NCI-H748 treated with DMSO at 0.1 percent for 48 hours (cell line): ENCODE results near the gene DCTN1.

Experiments used
- DNase-seq: peaks from one replicate; lab custom pipeline; 2025; lab: John Stamatoyannopoulos, UW

Gene DCTN1

DNA sequence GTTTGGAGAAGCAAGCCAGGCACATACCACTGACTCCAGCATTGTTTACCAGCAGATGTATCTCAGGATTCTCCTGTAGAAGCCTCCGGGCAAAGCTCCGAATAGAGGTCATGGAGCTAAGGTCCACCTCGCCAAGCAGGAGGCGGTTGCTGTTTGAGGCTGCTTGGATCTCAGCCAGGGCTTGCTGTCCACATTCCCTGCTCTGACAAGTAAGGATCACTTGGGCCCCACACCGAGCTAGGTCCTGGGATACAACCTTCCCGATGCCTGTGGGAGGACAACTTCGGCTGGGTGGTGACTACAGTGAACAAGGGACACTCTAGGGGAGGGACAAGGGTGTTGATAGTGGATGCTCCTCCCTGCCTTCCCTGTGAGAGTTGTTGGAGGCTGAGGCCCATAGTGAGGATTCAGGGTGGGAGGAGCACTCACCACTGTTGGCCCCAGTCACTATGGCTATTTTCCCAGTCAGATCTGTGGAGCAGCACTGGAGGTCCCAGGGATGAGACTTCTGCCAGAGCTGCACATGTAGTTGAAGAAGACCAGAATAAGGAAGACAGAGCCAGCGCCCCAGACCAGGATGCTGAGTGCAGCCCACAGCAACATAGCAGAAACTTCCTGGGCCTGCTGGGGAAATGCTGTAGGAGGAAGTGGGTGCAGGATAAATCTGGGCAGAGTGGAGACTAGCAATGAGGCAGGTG, 33.0 kb upstream of the DCTN1 start:
- no peak for DNase-seq

DNA sequence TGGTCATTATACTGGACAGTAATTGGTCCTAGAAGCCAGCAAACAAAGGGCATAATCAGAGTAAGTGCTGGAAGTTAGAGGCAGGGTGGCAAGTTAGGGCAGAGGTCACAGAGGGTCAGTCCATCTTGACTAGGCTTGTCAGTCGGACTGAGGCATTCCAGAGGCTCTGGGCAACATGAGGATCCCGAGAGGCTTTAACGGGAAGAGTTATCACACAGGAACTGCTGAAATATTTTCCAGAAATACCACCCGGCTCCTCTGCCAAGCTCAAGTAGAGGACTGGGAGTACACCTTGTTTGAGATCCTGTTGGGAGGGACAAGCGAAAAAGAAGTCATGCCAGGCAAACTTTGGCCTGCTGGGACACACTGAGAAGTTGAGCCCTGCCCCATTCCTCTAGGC, 27.6 kb upstream of the DCTN1 start:
- DNase-seq = no peak

DNA sequence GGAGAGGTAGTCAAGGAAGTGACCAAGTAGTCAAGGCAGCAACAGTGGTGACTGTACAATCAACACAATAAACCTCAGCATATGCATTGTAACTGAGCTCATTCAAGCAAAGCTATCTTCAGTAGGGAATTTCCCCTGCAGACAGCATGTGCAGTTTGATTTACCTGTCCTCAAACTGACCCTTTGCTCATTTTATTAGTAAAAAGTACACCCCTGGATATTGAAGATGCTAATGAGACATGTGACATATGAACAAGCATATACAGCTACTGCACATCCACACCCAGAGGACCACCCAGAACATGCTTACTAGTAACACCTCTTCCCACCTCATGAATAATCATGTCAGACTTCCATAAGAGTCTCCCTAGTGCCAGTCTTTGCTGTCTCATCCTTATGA, 25.9 kb upstream of the DCTN1 start:
- no peak for DNase-seq

DNA sequence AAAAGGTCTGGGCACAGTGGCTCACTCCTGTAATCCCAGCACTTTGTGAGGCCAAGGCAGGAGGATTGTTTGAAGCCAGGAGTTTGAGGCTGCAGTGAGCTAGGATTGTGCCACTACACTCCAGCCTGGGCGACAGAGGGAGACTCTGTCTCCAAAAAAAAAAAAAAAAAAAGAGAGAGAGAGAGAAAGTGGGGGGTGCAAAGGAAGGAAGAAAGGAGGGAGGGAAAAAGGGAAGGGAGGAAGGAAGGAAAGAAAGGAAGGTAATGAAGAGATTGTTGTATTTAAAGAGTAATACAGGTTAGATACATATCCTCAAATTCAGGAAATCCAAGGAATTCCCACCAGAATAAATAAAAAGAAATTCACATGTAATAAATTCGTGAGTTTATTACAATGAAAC, 21.8 kb upstream of the DCTN1 start:
- DNase-seq = no peak

DNA sequence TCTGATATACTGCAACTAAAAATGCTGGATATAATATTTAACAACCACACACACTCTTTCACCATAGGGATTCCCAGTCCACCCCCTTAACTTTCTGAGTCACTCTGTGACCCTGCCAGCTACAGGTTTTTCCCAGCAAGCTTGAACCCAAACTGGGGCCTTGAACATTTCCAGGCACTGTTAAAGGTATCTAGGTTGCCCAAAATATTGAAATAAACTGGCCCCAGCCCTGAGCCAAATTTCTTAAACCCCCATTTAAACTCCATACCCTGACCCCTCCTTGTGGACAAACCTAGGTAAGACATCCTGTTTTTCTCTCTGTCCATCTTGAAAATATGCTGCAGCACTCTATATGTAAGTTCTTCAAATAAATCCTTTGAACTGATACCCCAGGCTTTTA, 19.7 kb upstream of the DCTN1 start:
- no peak for DNase-seq

DNA sequence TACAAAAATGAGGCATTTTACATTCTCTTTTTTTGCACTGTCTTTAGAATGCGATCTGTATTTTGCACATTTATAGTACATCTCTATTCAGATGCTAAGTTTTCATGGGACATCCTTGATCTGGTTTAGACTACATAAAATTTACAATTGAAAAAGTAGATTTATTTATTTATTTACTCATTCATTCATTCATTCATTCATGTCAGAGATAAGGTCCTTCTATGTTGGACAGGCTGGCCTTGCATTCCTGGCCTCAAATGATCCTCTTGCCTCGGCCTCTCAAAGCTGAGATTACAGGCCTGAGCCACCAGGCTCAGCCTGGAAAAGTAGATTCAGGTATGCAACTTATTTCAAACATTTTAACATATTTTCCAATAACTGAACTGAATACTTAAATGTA, 16.0 kb upstream of the DCTN1 start:
- DNase-seq = no peak

DNA sequence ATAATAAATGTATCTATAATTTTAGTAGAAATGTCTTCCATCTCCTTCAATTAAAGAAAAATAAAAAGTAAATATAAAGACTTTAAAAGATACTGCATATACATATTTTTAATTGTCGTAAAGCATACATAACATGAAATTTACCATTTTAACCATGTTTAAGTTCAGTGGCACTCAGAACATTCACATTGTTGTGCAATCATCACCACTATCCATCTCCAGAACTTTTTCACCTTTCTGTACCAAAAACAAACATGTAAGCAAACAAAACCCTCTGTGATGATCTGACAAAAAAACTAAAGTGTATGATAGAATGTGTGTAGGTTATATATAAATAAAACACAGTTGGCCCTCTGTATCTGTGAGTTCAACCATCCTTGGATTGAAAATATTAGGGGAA, 13.4 kb upstream of the DCTN1 start:
- DNase-seq = no peak

DNA sequence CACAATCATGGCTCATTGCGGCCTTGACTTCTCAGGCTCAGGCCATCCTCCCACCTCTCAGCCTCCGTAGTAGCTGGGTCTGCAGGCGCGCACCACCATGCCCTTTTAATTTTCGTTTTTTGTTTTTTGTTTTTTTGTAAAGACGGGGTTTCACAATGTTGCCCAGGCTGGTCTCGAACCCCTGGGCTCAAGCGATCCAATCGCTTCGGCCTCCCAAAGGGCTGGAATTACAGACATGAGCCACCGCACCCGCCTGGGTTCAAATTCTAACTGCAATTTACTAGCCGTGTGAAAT, 12.3 kb upstream of the DCTN1 start:
- DNase-seq = no peak

DNA sequence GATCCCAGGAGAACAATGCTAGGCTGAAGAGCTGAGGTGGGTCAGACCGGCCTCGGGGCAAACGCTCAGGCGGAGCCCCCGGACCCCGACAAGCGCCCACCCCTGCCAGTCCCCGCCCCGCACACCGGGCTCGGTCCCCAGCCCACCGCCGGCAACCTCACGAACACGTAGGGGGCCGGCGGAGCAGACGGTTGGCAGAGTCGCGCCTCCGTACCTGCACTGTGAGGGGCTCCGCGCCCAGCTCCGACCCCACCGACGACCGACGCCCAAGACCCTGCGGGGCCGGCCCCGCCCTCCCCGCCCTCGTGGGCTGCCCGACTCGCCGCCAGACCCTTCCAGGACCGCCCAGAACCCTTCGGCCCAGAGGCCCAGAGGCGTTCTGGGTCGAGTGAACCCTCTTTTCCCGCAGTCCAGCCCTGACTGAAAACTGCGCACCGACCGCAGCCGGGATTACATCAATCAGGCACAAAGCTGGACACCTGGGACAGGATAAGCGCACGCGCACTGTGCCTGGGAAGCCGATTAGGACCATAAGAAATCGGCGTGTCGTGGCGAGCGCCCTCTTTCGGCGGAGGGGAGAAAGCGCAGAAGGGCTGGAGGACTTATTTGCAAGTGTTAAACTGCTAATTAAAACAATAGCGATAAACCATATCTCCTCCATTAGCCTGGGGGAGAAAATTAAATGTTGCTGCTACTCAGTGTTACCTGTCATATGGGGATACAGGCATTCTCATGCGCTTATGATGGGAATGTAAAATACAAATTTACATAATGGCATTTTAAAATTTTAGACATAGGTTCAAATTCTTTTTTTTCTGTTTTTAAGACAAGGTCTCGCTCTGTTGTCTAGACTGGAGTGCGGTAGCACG, 11.7 kb upstream of the DCTN1 start:
- DNase-seq = peak; percentile 80

DNA sequence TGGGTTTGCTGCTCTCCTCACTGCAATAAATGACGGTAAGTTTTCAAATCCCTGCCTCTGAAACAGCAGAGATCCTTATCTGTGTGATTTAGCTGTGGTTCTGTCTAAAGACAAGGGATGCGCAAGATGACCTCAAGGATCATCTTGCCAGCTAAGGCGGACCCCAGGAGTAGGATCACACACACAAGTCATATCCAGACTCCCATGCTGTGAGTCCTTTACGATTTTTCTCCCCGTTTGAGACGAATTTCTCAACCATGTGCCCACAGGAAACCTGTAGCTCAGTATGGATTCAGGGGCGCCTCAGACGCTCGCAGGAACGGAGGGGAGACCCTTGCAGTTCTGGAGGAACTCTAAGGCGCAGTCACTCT, 11.1 kb upstream of the DCTN1 start:
- no peak for DNase-seq

DNA sequence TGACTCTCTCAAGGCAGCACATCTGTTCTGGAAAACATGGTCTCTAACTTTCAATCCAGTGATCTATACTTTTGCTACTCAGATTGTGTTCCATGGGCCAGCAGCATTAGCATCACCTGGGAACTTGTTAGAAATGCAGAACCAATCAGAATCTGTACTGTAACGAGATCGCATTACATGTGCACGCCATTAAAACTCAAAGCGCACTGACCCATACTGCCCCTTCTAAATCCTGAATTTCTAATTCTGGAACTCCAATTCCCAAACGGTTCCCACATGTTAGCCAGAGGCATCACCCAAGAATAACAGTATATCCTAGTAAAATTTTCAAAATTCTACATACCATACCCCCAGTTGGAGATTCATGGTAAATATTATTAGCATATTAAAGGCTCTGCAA, 10.5 kb upstream of the DCTN1 start:
- peak; percentile 17 for DNase-seq

DNA sequence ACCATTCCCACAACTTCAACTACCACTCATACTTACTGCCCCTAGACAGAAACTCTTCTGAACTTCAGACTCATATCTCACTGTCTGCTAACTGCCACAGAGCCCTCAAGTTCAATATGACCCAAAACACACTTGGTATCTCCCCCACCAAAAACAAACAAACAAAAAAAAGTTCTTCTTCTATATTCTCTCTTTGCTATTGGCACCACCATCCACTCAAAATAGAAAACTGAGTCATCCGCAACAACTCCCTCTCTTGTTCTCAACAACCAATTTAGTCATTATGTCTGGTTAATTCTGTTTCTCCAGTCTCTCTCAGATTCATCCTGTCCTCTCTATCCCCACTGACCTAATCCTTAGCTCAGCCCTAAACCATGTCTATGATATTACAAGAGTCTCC, 7.2 kb upstream of the DCTN1 start:
- DNase-seq = no peak

DNA sequence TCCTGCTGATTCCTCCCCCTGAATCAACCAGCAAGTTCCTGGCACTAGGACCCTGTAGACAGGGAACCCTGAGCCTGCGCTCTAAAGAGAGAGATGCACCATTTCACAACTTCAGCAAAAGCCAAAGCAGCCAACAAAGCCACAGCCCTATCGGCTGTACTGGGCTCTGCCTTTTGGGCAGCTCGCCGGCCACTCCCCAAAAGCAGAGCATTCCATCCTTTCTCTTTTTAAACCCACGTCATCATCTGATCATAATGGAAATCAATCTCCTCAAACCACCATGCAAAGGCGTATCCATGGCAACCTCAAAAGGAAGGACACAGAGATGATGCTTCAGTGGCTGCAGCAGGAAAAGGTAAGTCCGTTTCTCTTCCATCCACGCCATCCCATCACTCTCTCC, 5.3 kb upstream of the DCTN1 start:
- no peak for DNase-seq

DNA sequence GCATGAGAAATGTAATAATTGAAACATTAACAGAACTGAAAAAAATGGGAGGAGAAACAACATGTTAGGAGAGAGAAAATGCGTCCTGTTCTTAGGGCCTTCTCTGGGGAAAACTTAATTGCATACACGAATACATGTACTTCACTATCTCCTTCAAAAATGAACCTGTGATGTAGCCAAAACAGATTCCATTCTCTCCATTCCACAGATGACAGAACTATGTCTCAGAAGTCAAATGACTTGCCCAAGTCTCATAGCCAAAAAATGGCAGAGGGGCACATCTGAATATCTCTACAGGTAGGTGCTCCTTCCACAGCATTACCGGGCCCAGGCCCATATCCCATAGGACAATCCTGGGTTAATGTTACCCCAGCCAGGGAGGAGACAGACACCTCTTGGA, 3.9 kb upstream of the DCTN1 start:
- no peak for DNase-seq

DNA sequence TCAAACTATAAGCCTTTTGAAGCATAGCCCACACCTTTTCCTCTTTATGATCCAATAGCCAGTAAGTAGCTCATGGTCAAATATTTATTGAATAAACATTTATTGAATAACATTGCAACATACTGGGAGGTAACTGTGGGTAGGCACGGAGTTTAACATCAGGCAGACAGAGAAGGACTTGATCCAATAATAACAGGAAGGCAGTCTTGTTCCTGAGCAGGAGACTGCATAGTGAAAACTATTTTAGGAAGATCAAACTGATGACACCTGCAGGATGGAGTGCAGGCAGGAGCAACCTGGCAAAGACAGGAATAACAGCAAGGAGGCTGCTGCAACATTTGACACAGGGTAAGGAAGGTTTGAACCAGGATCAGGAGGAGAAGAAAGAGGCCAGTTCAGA, 3.1 kb upstream of the DCTN1 start:
- DNase-seq = no peak

DNA sequence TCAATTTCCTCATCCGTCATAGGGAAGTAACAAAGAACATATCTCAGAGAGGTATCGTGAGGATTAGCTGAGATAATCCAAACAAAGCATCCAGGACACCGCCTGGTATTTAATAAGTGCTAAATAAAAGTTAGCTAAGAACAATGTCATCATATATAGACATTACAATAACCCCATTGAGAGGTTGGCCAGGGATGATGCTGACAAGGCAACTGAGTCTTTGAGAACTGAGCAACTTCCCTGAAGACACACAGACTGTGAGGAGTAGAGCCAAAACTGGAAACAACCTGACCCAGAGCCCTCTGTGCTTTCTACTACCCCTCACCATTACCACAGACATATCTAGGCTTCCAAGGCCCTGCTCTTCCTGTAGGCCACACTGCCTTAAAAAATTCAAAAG, 1.6 kb upstream of the DCTN1 start:
- DNase-seq = no peak

DNA sequence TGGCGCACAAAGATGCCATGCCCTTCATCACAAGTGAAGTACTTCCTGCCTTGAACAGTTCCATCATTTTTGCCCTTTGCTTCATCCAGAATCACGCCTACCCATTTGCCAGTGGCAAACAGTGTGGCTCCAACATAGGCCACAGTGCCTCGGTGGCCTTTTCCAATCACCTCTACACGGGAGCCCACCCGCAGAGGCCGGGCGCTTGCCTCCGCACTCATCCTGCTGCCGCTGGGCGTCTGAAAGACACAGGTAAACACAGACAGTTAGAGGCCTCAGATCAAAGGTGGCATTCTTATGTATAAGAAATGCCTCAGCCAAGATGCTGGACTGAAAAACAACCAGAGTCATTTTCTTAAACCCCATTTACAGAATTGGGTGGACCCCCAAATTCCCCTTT, 2.1 kb downstream of the DCTN1 start:
- DNase-seq = no peak

DNA sequence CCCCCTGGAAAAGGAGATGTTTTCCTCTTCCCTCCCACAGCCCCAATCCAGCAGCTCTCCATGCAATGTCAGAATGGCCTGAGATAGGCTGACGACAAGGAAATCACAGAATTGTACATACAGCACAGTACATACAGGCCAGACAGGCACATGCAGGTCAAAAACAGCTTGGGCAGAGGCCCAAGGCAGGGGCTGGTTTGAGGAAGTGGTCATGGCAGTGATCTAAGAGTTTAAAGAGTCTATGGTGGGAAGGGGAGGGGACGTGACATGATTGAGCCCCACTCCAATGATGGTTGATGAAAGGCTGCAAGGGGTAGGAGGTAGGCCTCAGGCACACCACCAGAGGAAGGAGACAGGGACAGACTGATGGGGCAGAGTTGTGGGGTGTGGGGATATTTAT, 4.3 kb downstream of the DCTN1 start:
- no peak for DNase-seq

DNA sequence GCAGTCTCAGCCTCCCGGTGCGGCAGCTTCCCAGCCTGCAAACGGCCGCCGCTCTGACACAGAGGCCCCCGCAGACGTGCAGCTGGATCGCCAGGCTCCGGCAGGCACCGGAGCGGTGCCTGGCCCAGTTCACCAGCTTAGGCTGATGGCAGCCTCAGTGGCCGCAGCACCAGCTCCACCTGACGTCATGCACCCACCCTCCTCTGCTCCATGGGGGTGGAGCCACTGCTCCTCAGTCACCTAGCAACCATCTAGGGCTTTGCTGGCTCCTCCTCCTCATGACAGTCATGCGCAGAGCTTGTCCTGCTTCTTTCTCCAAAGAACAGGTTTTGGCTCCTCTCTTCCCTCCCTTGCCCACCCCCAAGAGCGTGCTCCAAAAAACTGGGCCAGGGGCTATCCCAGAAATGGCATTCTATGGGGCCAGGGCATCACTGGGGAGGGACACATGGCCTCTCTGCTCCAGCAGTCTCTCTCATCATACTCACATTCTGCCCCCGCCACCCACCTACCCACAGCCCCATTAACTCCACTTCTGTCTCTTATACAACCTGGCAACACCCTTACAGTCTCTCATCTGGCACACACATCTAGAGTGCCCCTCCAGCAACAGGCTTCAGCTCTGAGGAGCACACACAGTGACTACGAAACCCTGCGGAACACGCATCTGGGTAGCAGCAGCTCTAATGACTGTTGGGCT, 5.5 kb downstream of the DCTN1 start:
- peak; percentile 63 for DNase-seq

DNA sequence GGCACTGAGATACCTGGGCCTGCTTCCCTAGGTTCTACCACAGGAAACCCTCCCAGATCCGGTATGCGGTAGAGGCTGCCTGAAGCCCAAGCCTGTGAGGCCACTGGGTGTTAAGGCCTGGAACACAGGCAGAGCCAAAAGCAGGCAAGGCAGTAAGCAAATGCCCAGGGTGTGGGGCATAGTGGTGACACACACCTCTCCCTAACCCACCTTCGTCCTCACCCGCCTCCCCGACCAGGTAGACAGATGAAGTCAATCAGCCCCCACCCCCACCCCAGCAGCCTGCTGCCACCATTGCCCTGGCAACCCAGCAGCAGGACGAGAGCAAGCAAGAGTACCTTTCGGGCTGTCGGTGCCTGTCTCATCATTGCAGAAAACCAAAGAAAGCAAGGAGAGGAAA, 6.1 kb downstream of the DCTN1 start:
- no peak for DNase-seq

DNA sequence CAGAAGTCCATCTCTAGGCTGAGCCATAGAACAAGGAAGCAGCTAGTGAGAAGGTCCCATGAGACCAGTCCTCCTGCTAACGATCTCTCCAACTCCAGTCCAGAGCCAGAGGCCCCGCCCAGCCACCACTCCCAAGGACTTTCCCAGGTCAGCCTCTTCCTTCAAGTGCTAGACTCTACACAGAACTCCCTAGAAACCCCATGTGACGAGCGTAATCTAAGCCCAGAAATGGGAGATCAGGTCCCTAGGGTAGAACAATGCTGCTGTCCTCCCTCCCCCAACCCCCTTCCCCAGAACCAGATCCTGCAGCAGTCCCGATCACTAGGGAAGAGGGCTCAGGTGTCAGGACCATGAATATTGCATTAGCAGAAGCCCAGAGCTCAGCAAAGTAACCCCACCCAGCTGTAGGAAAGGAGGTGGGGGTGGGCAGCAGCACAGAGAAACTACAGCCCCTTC, 6.9 kb downstream of the DCTN1 start:
- DNase-seq = no peak

DNA sequence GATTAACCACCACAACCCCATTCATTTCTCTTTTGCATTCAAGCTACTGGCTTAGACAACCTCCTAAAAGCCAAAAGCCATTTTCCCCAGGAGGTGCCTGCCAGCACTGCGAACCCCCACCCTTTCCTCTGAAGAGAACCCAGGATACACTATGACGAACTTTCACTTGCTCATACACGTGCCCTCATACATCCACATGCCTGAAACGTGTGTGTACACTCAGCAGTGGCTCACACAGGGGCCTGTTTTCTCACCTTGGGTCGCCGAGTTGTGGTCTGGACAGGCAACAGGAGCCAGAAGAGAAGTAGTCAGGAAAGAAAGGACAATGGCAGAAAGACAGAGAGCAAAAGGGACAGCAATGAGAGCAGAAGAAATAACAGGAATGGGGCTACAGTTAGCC, 7.4 kb downstream of the DCTN1 start:
- no peak for DNase-seq

DNA sequence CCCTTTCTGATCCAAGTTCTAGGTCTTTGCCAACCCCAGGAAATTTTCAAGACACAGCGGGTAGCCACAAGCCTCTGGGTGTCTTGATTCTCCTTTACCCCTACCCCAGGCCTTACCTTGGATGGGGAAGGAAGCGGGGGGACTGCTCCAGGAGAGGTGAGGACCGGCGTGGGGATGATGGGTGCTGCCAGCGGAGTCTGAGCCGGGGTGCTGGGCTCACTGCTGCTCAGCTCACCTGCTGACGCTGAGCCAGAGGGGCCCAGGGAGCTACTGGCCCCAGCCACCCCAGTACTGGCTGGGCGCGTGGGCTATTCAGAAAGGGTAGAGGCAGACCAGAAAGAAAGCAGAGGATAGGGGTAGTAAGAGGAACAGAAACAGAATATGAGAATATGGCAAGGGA, 8.7 kb downstream of the DCTN1 start:
- no peak for DNase-seq
